ENCODE results near the gene MATN3. TPM values are rescaled to one million over a fixed set of nuclear protein-coding genes. Genes with fewer than 3 reads are reported as not detected.

MATN3 gene, protein sequence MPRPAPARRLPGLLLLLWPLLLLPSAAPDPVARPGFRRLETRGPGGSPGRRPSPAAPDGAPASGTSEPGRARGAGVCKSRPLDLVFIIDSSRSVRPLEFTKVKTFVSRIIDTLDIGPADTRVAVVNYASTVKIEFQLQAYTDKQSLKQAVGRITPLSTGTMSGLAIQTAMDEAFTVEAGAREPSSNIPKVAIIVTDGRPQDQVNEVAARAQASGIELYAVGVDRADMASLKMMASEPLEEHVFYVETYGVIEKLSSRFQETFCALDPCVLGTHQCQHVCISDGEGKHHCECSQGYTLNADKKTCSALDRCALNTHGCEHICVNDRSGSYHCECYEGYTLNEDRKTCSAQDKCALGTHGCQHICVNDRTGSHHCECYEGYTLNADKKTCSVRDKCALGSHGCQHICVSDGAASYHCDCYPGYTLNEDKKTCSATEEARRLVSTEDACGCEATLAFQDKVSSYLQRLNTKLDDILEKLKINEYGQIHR
- polyA plus RNA-seq (2012; rRNA removed), result 4.0 and 5.9 TPM in 2 replicates
- 7.1 and 8.9 TPM in 2 replicates for polyA plus RNA-seq (2012; cell fraction: cytosol; rRNA removed)
- 3.6 and 5.5 TPM in 2 replicates for polyA plus RNA-seq (2012; cell fraction: nucleus; rRNA removed)

GRCh38 chr2:20012282-20013125 is at the start of gene MATN3:
Gene MATN3, minus strand, starts transcription at chr2:20012668. Its CDS starts 37 bp downstream, at chr2:20012631.
- no peaks in the 10 kb centered on the region for H3K79me2 ChIP-seq (ENCODE audit: insufficient read depth)
- H3K4me1 ChIP-seq (ENCODE audit: control insufficient read depth in 1 of 2, insufficient read depth in 2 of 2, low read depth in 1 of 2, low read length in 1 of 2), result peaks cover 0 to 16% of the 10 kb centered on the region in 2 experiments; a peak in 2 of 4 replicates
- no peak within 1 kb of the TSS for H3K27ac ChIP-seq (ENCODE audit: low read depth in 2 of 2, low read length in 1 of 2)
- 10% methylated on average over 37 of the region's 87 CpGs for WGBS (ENCODE audit: low lambda C conversion rate)
- no peaks in the 10 kb centered on the region for H4K20me1 ChIP-seq (ENCODE audit: insufficient read depth)
- H3K9me2 ChIP-seq, result no peaks in the 10 kb centered on the region
- H3K27me3 ChIP-seq (ENCODE audit: insufficient read depth), result no peaks in the 10 kb centered on the region
- TF ChIP-seq TAF1 (IDR thresholded peaks at IDR 0.05; ENCODE audit: borderline replicate concordance, low read depth, low read length), result peak; percentile 51; the same call in 1 of the 2 replicates
- TF ChIP-seq POLR2AphosphoS5 (IDR thresholded peaks at IDR 0.05; ENCODE audit: low read depth, low read length), result no peak
- TF ChIP-seq ELF1 (IDR thresholded peaks at IDR 0.05), result 0 out of 2 replicates have a peak, but pooled peaks have one; percentile 17
- TF ChIP-seq TEAD4 (IDR thresholded peaks at IDR 0.05; ENCODE audit: borderline replicate concordance, insufficient read depth), result 0 out of 2 replicates have a peak, but pooled peaks have one; percentile 8
- peak; percentile 9; the same call in 1 of the 2 replicates for TF ChIP-seq MAX (IDR thresholded peaks at IDR 0.05; ENCODE audit: low read depth)
- TF ChIP-seq SIN3A (IDR thresholded peaks at IDR 0.05; ENCODE audit: borderline replicate concordance, low read depth, low read length), result no peak
- no peaks in the 10 kb centered on the region for H3K9me3 ChIP-seq
- peak within 1 kb of the TSS; percentile 75 for H3K4me2 ChIP-seq
- peak; percentile 84 for DNase-seq
- ChIA-PET POLR2A (interaction anchor here (0.6 to 1.4 kb wide), 3 partner anchors 39 to 111 kb away, joined by 3 to 4 read pairs (median 4); partner anchors contain the start of genes LAPTM4A and TTC32), CTCF (interaction anchor here (0.9 to 9.7 kb wide), 15 partner anchors 10 to 410 kb away, joined by 3 to 233 read pairs (median 6); partner anchors contain the start of genes LAPTM4A and SDC1)
- no peaks in the 10 kb centered on the region for H3K36me3 ChIP-seq (replicated peaks in 1 of 2; ENCODE audit: control insufficient read depth in 1 of 2, insufficient read depth in 2 of 2, low read length in 1 of 2)
- peaks cover 4% of the 10 kb centered on the region for H3F3A ChIP-seq (replicated peaks; ENCODE audit: insufficient read depth)
- H2AFZ ChIP-seq (ENCODE audit: low read depth), result peak within 1 kb of the TSS; percentile 95
- peak within 1 kb of the TSS; percentile 57 for H3K9ac ChIP-seq
- H3K4me3 ChIP-seq (ENCODE audit: low read depth in 2 of 2, low read length in 1 of 2), result peak within 1 kb of the TSS; percentile 52 to 61

- H3K27me3 ChIP-seq (ENCODE audit: insufficient read depth), result no peaks in the 10 kb centered on the region
- H3K79me2 ChIP-seq (ENCODE audit: insufficient read depth), result no peaks in the 10 kb centered on the region
- no peak overlapping the region for H3K27ac ChIP-seq (ENCODE audit: low read depth in 2 of 2, low read length in 1 of 2)
- no peaks in the 10 kb centered on the region for H3K9me3 ChIP-seq
- no peak overlapping the region for H3K4me3 ChIP-seq (ENCODE audit: low read depth in 2 of 2, low read length in 1 of 2)
- WGBS (ENCODE audit: low lambda C conversion rate), result 95% methylated on average over 5 of the region's 5 CpGs
- no peak overlapping the region for H3K4me2 ChIP-seq
- H4K20me1 ChIP-seq (ENCODE audit: insufficient read depth), result no peaks in the 10 kb centered on the region
- no peaks in the 10 kb centered on the region for H3K9me2 ChIP-seq
- no peak overlapping the region for H2AFZ ChIP-seq (ENCODE audit: low read depth)
- POLR2A ChIA-PET, result interaction anchor here (2.1 kb wide), 1 partner anchor 10 kb away, joined by 5 read pairs; the partner anchor contains the start of gene LAPTM4A
- CTCF ChIA-PET, result interaction anchor here (1.1 to 3.7 kb wide), 7 partner anchors 8 to 46 kb away, joined by 3 to 21 read pairs (median 3); no protein-coding TSS in a partner anchor
- no peak overlapping the region for H3K9ac ChIP-seq
- H3K36me3 ChIP-seq (replicated peaks in 1 of 2; ENCODE audit: control insufficient read depth in 1 of 2, insufficient read depth in 2 of 2, low read length in 1 of 2), result no peaks in the 10 kb centered on the region
- DNase-seq, result no peak
- peaks cover 10 to 12% of the 10 kb centered on the region in 2 experiments for H3K4me1 ChIP-seq (ENCODE audit: control insufficient read depth in 1 of 2, insufficient read depth in 2 of 2, low read depth in 1 of 2, low read length in 1 of 2)
- H3F3A ChIP-seq (replicated peaks; ENCODE audit: insufficient read depth), result peaks cover 17% of the 10 kb centered on the region
- TF ChIP-seq NRF1 (IDR thresholded peaks at IDR 0.05; ENCODE audit: low read depth, low read length), result no peak
- TF ChIP-seq FOXM1 (IDR thresholded peaks at IDR 0.05; ENCODE audit: low read depth), result no peak
- no peak for TF ChIP-seq MAX (IDR thresholded peaks at IDR 0.05; ENCODE audit: low read depth)
- TF ChIP-seq IRF3 (IDR thresholded peaks at IDR 0.05; ENCODE audit: low read depth, low read length), result no peak
- no peak for TF ChIP-seq POLR2AphosphoS5 (IDR thresholded peaks at IDR 0.05; ENCODE audit: low read depth, low read length)
- TF ChIP-seq MEF2A (IDR thresholded peaks at IDR 0.05; ENCODE audit: borderline replicate concordance, low read depth), result no peak
- TF ChIP-seq PBX3 (IDR thresholded peaks at IDR 0.05), result no peak
- TF ChIP-seq, protein P1, sequence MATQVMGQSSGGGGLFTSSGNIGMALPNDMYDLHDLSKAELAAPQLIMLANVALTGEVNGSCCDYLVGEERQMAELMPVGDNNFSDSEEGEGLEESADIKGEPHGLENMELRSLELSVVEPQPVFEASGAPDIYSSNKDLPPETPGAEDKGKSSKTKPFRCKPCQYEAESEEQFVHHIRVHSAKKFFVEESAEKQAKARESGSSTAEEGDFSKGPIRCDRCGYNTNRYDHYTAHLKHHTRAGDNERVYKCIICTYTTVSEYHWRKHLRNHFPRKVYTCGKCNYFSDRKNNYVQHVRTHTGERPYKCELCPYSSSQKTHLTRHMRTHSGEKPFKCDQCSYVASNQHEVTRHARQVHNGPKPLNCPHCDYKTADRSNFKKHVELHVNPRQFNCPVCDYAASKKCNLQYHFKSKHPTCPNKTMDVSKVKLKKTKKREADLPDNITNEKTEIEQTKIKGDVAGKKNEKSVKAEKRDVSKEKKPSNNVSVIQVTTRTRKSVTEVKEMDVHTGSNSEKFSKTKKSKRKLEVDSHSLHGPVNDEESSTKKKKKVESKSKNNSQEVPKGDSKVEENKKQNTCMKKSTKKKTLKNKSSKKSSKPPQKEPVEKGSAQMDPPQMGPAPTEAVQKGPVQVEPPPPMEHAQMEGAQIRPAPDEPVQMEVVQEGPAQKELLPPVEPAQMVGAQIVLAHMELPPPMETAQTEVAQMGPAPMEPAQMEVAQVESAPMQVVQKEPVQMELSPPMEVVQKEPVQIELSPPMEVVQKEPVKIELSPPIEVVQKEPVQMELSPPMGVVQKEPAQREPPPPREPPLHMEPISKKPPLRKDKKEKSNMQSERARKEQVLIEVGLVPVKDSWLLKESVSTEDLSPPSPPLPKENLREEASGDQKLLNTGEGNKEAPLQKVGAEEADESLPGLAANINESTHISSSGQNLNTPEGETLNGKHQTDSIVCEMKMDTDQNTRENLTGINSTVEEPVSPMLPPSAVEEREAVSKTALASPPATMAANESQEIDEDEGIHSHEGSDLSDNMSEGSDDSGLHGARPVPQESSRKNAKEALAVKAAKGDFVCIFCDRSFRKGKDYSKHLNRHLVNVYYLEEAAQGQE (IDR thresholded peaks at IDR 0.05; ENCODE audit: low read depth, low read length), result no peak
- TF ChIP-seq FOSL2 (IDR thresholded peaks at IDR 0.05; ENCODE audit: borderline replicate concordance, low read depth), result no peak
- TF ChIP-seq ELF1 (IDR thresholded peaks at IDR 0.05), result no peak
- no peak for TF ChIP-seq TAF1 (IDR thresholded peaks at IDR 0.05; ENCODE audit: borderline replicate concordance, low read depth, low read length)
Measured at GRCh38 chr2:20061940-20062339, 49.5 kb upstream of the MATN3 start.

Data from SK-N-SH (cell line).